Neural progenitor cell (in vitro differentiated cells): ENCODE results near the gene LRIG2. TPM values are rescaled to one million over a fixed set of nuclear protein-coding genes. Genes with fewer than 3 reads are reported as not detected.

Source experiments
- DNase-seq: peaks from one replicate; pipeline ENCODE4 v3.0.0-alpha.2; 2016; ENCODE audit warnings: low spot score
- H2AFZ ChIP-seq: fragments of 200-600 bp; sonication (generic); replicated peaks from 2 replicates; pipeline ENCODE4 v1.6.1; 2016; ENCODE audit warnings: antibody characterized with exemption
- H3F3A ChIP-seq: fragments of 200-600 bp; sonication (generic); 2 replicates; pipeline ENCODE4 v1.6.1; 2016; ENCODE audit warnings: antibody characterized with exemption, low read depth
- H3K27ac ChIP-seq: fragments of 200-600 bp; sonication (generic); 2 replicates; pipeline ENCODE4 v1.5.1; 2016; ENCODE audit warnings: mild to moderate bottlenecking
- H3K27me3 ChIP-seq: fragments of 200-600 bp; sonication (generic); 2 replicates; pipeline ENCODE4 v1.6.1; 2016; ENCODE audit warnings: mild to moderate bottlenecking, moderate library complexity
- H3K36me3 ChIP-seq: fragments of 200-600 bp; sonication (generic); 2 replicates; pipeline ENCODE4 v1.5.1; 2016
- H3K4me1 ChIP-seq: fragments of 200-600 bp; sonication (generic); 2 replicates; pipeline ENCODE4 v1.6.1; 2016; ENCODE audit warnings: mixed run types
- H3K4me2 ChIP-seq: fragments of 200-600 bp; sonication (generic); 2 replicates; pipeline ENCODE4 v1.6.1; 2016
- H3K4me3 ChIP-seq: fragments of 200-600 bp; sonication (generic); 2 replicates; pipeline ENCODE4 v1.5.1; 2016
- H3K79me2 ChIP-seq: fragments of 200-600 bp; sonication (generic); 2 replicates; pipeline ENCODE4 v1.6.1; 2016; ENCODE audit warnings: low read depth
- H3K9ac ChIP-seq: fragments of 200-600 bp; sonication (generic); 2 replicates; pipeline ENCODE4 v1.6.1; 2016
- H3K9me3 ChIP-seq: fragments of 200-600 bp; sonication (generic); 2 replicates; pipeline ENCODE4 v1.5.1; 2016; ENCODE audit warnings: low read depth
- H4K20me1 ChIP-seq: fragments of 200-600 bp; sonication (generic); 2 replicates; pipeline ENCODE4 v1.6.1; 2016; ENCODE audit warnings: low read depth
- H3K27ac Mint-ChIP-seq: 3 replicates; pipeline ENCODE4 v1.8.0; 2021; ENCODE audit warnings: mixed read lengths
- H3K27me3 Mint-ChIP-seq: 2 replicates; pipeline ENCODE4 v1.8.0; 2022; ENCODE audit warnings: low read depth, mild to moderate bottlenecking, inconsistent platforms, moderate library complexity, mixed read lengths; ENCODE audit not compliant: insufficient read depth
- H3K36me3 Mint-ChIP-seq: 3 replicates; pipeline ENCODE4 v1.8.0; 2021; ENCODE audit warnings: mixed read lengths
- H3K4me1 Mint-ChIP-seq: 3 replicates; pipeline ENCODE4 v1.8.0; 2021; ENCODE audit warnings: mixed read lengths
- H3K4me3 Mint-ChIP-seq: 3 replicates; pipeline ENCODE4 v1.8.0; 2021; ENCODE audit warnings: mild to moderate bottlenecking, moderate library complexity, mixed read lengths
- H3K9me3 Mint-ChIP-seq: 3 replicates; pipeline ENCODE4 v1.8.0; 2020; ENCODE audit warnings: mixed read lengths
- CTCF ChIP-seq: fragments of 200-600 bp; sonication (generic); IDR thresholded peaks from 2 replicates; pipeline ENCODE4 v1.5.1; 2017; ENCODE audit warnings: antibody characterized with exemption, mild to moderate bottlenecking
- EZH2 ChIP-seq: fragments of 200-600 bp; sonication (generic); IDR thresholded peaks from 2 replicates; pipeline ENCODE4 v1.6.1; 2017; ENCODE audit warnings: antibody characterized with exemption, mild to moderate bottlenecking, moderate library complexity
- EZH2phosphoT487 ChIP-seq: fragments of 200-600 bp; sonication (generic); IDR thresholded peaks from 2 replicates; pipeline ENCODE4 v1.6.1; 2017; ENCODE audit warnings: antibody characterized with exemption
- total RNA-seq: library from RNA; depleted of rRNA; stranded (reverse); fragments of >200 nt; gene quantifications from 2 replicates; pipeline ENCODE4 v1.2.3, GENCODE V29; 2015; ENCODE audit warnings: low replicate concordance

Gene LRIG2
- total RNA-seq, 1 donor from 2014 or later, result 24.4 TPM

DNA sequence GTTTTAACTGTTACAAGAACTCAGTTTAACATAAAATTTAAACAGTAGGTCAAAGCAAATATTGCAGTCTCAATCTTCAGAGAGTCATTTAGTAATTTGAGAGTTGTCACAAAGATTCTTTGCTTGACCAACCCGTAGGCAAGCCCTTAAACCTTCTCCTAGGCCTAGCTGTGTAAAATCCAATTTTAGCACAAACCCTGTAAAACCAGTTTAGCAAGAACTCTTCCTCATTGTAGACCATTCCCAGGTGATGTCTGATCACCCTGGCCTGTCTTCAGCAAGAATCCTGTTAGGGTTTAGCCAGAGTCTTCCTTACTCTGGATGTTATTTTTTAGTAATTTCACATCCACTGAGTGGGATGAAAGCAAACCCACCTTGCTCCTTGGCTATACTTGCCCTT is 30.1 kb downstream of the LRIG2 start:
- Histone ChIP-seq H3K9ac (no peak overlapping the region), H3F3A (peaks cover 10% of the 10 kb centered on the region), H3K79me2 (no peaks in the 10 kb centered on the region), H3K4me1 (no peaks in the 10 kb centered on the region), H2AFZ (no peak overlapping the region), H3K36me3 (peaks cover 38% of the 10 kb centered on the region), H3K27ac (no peak overlapping the region), H3K27me3 (no peaks in the 10 kb centered on the region), H3K9me3 (no peaks in the 10 kb centered on the region), H3K4me3 (no peak overlapping the region), H3K4me2 (no peak overlapping the region), H4K20me1 (no peaks in the 10 kb centered on the region)
- DNase-seq, result no peak
- no peak for TF ChIP-seq EZH2phosphoT487
- no peak for TF ChIP-seq EZH2
- no peak for TF ChIP-seq CTCF
- H3K27me3 Mint-ChIP-seq, result no peaks in the 10 kb centered on the region
- no peaks in the 10 kb centered on the region for H3K9me3 Mint-ChIP-seq
- peaks cover 28% of the 10 kb centered on the region for H3K36me3 Mint-ChIP-seq
- no peak overlapping the region for H3K27ac Mint-ChIP-seq
- no peaks in the 10 kb centered on the region for H3K4me1 Mint-ChIP-seq
- no peak overlapping the region for H3K4me3 Mint-ChIP-seq

DNA sequence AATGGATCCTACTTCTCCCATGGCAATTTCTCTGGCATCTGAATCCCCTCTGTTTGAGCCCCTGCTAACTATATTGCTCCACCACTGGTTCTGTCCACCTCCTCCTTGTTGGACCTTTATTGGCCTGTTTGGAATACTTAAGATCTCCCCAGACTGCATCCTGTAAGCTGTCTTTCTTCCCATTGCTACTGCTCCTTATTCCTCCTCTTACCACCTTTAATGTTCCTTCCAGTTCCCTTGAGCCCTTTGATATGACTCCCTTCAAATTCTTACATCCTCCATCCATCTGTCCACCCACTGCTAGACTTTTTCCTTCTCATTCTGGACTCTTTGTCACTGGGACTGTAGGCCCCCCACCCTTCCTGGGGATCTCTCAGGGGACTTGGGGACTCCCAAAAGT is 31.0 kb downstream of the LRIG2 start:
- H3K4me1 Mint-ChIP-seq, result no peaks in the 10 kb centered on the region
- Histone ChIP-seq H4K20me1 (no peaks in the 10 kb centered on the region), H3K9ac (no peak overlapping the region), H3F3A (peaks cover 10% of the 10 kb centered on the region), H2AFZ (no peak overlapping the region), H3K36me3 (peaks cover 31% of the 10 kb centered on the region), H3K4me3 (no peak overlapping the region), H3K4me1 (no peaks in the 10 kb centered on the region), H3K79me2 (no peaks in the 10 kb centered on the region), H3K9me3 (no peaks in the 10 kb centered on the region), H3K27ac (no peak overlapping the region), H3K4me2 (no peak overlapping the region), H3K27me3 (no peaks in the 10 kb centered on the region)
- H3K36me3 Mint-ChIP-seq, result peaks cover 28% of the 10 kb centered on the region
- no peaks in the 10 kb centered on the region for H3K27me3 Mint-ChIP-seq
- TF ChIP-seq CTCF, result no peak
- no peak for TF ChIP-seq EZH2phosphoT487
- TF ChIP-seq EZH2, result no peak
- H3K27ac Mint-ChIP-seq, result no peak overlapping the region
- no peak overlapping the region for H3K4me3 Mint-ChIP-seq
- DNase-seq, result no peak
- H3K9me3 Mint-ChIP-seq, result no peaks in the 10 kb centered on the region

DNA sequence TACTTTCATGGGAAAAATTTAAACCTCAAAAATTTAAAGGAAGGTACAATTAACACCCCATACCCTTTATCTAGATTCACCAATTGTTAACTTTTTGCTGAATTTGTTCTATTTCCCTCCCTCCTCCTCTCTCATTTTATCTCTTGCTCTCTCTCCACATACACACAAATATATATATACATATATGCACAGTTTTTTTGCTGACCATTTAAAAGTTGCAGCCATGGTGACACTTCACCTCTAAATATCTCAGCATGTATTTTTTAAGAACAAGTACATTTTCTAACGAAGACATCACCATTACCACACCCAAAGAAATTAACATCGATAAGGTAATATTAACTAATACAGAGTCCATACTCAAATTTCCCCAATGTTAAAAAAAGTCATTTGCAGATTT is 33.9 kb downstream of the LRIG2 start:
- peaks cover 24% of the 10 kb centered on the region for H3K36me3 Mint-ChIP-seq
- H3K36me3 ChIP-seq, result peaks cover 13% of the 10 kb centered on the region

More for the DNA sequence above, 33.9 kb downstream of the LRIG2 start:
- TF ChIP-seq CTCF, result no peak
- TF ChIP-seq EZH2, result no peak
- TF ChIP-seq EZH2phosphoT487, result no peak
- H3K4me3 Mint-ChIP-seq, result no peak overlapping the region
- Histone ChIP-seq H4K20me1 (no peaks in the 10 kb centered on the region), H3K9me3 (no peaks in the 10 kb centered on the region), H3K27me3 (no peaks in the 10 kb centered on the region), H3F3A (peaks cover 10% of the 10 kb centered on the region), H3K79me2 (no peaks in the 10 kb centered on the region), H3K27ac (no peak overlapping the region), H3K9ac (no peak overlapping the region), H3K4me2 (no peak overlapping the region), H3K4me3 (no peak overlapping the region), H2AFZ (no peak overlapping the region), H3K4me1 (no peaks in the 10 kb centered on the region)
- DNase-seq, result no peak
- H3K27ac Mint-ChIP-seq, result no peak overlapping the region
- no peaks in the 10 kb centered on the region for H3K4me1 Mint-ChIP-seq
- no peaks in the 10 kb centered on the region for H3K9me3 Mint-ChIP-seq
- no peaks in the 10 kb centered on the region for H3K27me3 Mint-ChIP-seq
